Retinal pigment epithelial cell (primary cell): Measurements from ENCODE around the gene ZFYVE28.

Experiments
- DNase-seq: peaks from one replicate; pipeline ENCODE4 v3.0.0-alpha.2; 2010; ENCODE audit warnings: low read depth
- H3K4me3 ChIP-seq: 2 replicates; pipeline ENCODE4 v1.5.1; 2011; ENCODE audit warnings: mild to moderate bottlenecking, low read length, control low read depth, moderate library complexity
- TF ChIP-seq, protein P1 (sequence below): conservative IDR thresholded peaks from 2 replicates; pipeline ENCODE4 v1.5.1; 2011; ENCODE audit warnings: low read depth, low read length, control low read depth, inconsistent platforms

Gene ZFYVE28

DNA sequence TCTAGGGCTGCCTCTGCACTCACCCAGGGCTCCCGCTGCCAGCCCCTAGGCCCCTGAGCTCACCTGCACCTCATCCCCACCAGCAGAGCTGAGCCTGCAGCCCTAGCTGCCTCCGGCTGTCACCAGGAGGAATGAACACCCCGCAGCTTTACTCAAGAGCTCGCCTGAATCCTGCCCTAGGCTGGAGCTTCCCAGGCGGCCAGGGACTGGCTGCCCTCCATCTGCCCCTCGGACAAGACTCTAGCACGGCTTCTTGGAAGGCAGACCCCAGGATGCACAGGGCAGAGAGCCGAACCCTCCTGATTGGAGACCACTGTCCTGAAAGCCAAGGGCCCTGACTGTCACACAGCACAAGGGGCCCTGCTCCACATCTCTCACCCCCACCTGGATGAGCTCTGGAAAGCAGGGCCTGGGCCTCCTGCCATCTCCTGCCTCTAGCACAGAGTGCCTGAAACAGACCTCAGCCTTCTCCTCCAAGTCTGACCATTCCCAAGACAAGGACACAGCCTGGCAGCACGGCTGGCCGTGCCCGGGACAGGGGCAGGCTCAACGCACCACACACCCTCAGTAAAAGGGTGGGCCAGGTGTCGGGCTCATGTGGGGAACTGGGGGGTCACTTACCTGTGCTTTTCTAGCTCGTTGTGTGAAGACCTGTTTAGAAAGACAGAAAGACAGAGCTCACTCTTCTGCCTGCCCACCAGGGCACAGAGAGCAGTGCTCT, 160.9 kb downstream of the ZFYVE28 start:
- TF ChIP-seq, protein P1, sequence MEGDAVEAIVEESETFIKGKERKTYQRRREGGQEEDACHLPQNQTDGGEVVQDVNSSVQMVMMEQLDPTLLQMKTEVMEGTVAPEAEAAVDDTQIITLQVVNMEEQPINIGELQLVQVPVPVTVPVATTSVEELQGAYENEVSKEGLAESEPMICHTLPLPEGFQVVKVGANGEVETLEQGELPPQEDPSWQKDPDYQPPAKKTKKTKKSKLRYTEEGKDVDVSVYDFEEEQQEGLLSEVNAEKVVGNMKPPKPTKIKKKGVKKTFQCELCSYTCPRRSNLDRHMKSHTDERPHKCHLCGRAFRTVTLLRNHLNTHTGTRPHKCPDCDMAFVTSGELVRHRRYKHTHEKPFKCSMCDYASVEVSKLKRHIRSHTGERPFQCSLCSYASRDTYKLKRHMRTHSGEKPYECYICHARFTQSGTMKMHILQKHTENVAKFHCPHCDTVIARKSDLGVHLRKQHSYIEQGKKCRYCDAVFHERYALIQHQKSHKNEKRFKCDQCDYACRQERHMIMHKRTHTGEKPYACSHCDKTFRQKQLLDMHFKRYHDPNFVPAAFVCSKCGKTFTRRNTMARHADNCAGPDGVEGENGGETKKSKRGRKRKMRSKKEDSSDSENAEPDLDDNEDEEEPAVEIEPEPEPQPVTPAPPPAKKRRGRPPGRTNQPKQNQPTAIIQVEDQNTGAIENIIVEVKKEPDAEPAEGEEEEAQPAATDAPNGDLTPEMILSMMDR, result no peak
- no peak for DNase-seq

DNA sequence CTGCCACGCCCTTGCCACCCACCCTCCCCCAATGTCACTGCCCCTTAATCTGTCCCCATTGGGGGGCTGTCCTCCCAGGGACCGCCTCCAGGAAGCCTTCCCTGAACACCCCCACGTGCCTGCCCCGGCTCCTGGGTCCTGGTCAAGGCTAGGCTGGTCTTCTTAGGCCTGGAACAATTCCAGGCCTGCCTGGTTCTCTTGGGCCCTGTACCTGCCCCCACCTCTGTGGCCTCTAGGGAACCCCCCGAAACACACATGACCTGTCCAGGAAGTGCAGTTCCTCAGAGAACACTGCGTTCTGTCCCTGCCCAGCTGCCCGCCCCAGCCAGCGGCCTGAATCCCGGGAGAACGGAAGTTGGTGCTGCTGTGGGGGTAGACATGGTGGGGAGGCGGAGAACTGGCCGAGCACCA, 161.7 kb downstream of the ZFYVE28 start:
- no peak for DNase-seq
- H3K4me3 ChIP-seq, result no peak overlapping the region
- TF ChIP-seq, protein P1, result no peak

More for the DNA sequence above, 160.9 kb downstream of the ZFYVE28 start:
- no peak overlapping the region for H3K4me3 ChIP-seq

GRCh38 chr4:2256156-2256731, 162.2 kb downstream of the ZFYVE28 start:
- no peak overlapping the region for H3K4me3 ChIP-seq

GRCh38 chr4:2255501-2256155, 162.8 kb downstream of the ZFYVE28 start:
- TF ChIP-seq, protein P1, result peak; percentile 2
- DNase-seq, result no peak
- H3K4me3 ChIP-seq, result no peak overlapping the region

More at GRCh38 chr4:2256156-2256731, 162.2 kb downstream of the ZFYVE28 start:
- TF ChIP-seq, protein P1, result no peak
- DNase-seq, result no peak

- no peak for DNase-seq
- H3K4me3 ChIP-seq, result no peak overlapping the region
- TF ChIP-seq, protein P1, result no peak
Measured at GRCh38 chr4:2254665-2255500, 163.6 kb downstream of the ZFYVE28 start.

GRCh38 chr4:2253160-2254084, 165.0 kb downstream of the ZFYVE28 start:
- TF ChIP-seq, protein P1, result no peak
- no peak for DNase-seq
- H3K4me3 ChIP-seq, result no peak overlapping the region
